ENCODE results near the gene ECE1.

DNA sequence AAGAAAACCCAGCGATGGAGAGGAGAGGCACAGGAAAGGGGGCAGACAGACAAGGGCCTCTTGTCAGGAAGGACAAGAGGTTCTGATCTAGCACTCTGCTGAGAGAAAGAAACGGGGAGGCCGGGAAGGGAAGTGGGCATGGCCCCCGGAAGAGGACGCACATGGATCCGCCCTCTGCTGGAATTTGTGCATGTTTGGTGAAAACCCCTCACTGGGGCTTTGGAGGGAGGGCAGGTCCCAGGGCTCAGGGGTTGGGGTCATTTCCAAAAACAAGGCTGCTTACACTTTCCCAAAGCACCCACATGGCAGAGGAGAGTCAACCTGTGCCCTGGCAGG lies 32.4 kb upstream of the ECE1 start:
- TF ChIP-seq, protein P1, sequence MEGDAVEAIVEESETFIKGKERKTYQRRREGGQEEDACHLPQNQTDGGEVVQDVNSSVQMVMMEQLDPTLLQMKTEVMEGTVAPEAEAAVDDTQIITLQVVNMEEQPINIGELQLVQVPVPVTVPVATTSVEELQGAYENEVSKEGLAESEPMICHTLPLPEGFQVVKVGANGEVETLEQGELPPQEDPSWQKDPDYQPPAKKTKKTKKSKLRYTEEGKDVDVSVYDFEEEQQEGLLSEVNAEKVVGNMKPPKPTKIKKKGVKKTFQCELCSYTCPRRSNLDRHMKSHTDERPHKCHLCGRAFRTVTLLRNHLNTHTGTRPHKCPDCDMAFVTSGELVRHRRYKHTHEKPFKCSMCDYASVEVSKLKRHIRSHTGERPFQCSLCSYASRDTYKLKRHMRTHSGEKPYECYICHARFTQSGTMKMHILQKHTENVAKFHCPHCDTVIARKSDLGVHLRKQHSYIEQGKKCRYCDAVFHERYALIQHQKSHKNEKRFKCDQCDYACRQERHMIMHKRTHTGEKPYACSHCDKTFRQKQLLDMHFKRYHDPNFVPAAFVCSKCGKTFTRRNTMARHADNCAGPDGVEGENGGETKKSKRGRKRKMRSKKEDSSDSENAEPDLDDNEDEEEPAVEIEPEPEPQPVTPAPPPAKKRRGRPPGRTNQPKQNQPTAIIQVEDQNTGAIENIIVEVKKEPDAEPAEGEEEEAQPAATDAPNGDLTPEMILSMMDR (IDR thresholded peaks at IDR 0.05; ENCODE audit: borderline replicate concordance, extremely low read depth, low read length, poor library complexity, severe bottlenecking) = no peak
- no peak for TF ChIP-seq EZH2 (IDR thresholded peaks at IDR 0.05; ENCODE audit: borderline replicate concordance, low read depth, low read length, severe bottlenecking)

Data from DND-41 (cell line).